HepG2 (cell line): Measurements from ENCODE around the gene BCL2L1. TPM values are rescaled to one million over a fixed set of nuclear protein-coding genes. Genes with fewer than 3 reads are reported as not detected.

Experiments
- CBFB ChIP-seq: sonication (generic); formaldehyde crosslinking; IDR thresholded peaks from 2 replicates; pipeline ENCODE4 v1.4.0; 2020; ENCODE audit warnings: missing genetic modification reagents
- ELF4 ChIP-seq: sonication (generic); formaldehyde crosslinking; IDR thresholded peaks from 2 replicates; pipeline ENCODE4 v1.5.0; 2020; ENCODE audit warnings: missing genetic modification reagents, mild to moderate bottlenecking, moderate library complexity, borderline replicate concordance
- GABPA ChIP-seq, 2 experiments: IDR thresholded peaks; 2 replicates each; pipeline ENCODE4 v1.6.1; 2011 to 2016; ENCODE audit warnings: low read depth in 2 of 2, low read length in 1 of 2, missing biosample characterization in 1 of 2, missing genetic modification characterization in 1 of 2
- HOXD1 ChIP-seq: sonication (generic); formaldehyde crosslinking; IDR thresholded peaks from 2 replicates; pipeline ENCODE4 v1.5.0; 2020; ENCODE audit warnings: missing genetic modification reagents
- KAT7 ChIP-seq: IDR thresholded peaks from 2 replicates; pipeline ENCODE4 v1.6.1; 2018; ENCODE audit warnings: borderline replicate concordance, missing compliant biosample characterization
- LCORL ChIP-seq, 2 experiments: fragments of 450-650 bp in 1 of 2; sonication (generic) in 1 of 2; formaldehyde crosslinking in 1 of 2; IDR thresholded peaks; 2 replicates each; pipeline versions ENCODE4 v1.5.0 to v1.6.1; 2017 to 2020; ENCODE audit warnings: antibody characterized with exemption in 1 of 2, missing genetic modification reagents in 1 of 2
- NR2F2 ChIP-seq: IDR thresholded peaks from 2 replicates; pipeline ENCODE4 v1.6.1; 2012; ENCODE audit warnings: low read depth, inconsistent platforms, borderline replicate concordance
- PAF1 ChIP-seq: IDR thresholded peaks from 2 replicates; pipeline ENCODE4 v1.6.1; 2016; ENCODE audit warnings: missing genetic modification reagents, missing compliant biosample characterization
- RAD21 ChIP-seq: fragments of 450-650 bp; formaldehyde crosslinking; IDR thresholded peaks from 2 replicates; pipeline ENCODE4 v1.5.0; 2020; ENCODE audit warnings: mild to moderate bottlenecking
- SALL2 ChIP-seq: sonication (generic); formaldehyde crosslinking; IDR thresholded peaks from 2 replicates; pipeline ENCODE4 v1.8.1; 2023; ENCODE audit warnings: mild to moderate bottlenecking, missing genetic modification reagents, inconsistent platforms
- SIN3A ChIP-seq: IDR thresholded peaks from 2 replicates; pipeline ENCODE4 v1.6.1; 2011; ENCODE audit warnings: low read depth, mild to moderate bottlenecking, control low read depth, low read length, borderline replicate concordance
- TRIM24 ChIP-seq: sonication (generic); formaldehyde crosslinking; IDR thresholded peaks from 2 replicates; pipeline ENCODE4 v1.8.0; 2022; ENCODE audit warnings: mild to moderate bottlenecking, missing genetic modification reagents
- ZFP37 ChIP-seq: sonication (generic); formaldehyde crosslinking; IDR thresholded peaks from 2 replicates; pipeline ENCODE4 v1.4.0; 2020; ENCODE audit warnings: missing genetic modification reagents, borderline replicate concordance
- ZNF12 ChIP-seq: sonication (generic); formaldehyde crosslinking; IDR thresholded peaks from 2 replicates; pipeline ENCODE4 v1.5.0; 2020; ENCODE audit warnings: missing genetic modification reagents
- ZNF343 ChIP-seq: sonication (generic); formaldehyde crosslinking; IDR thresholded peaks from 2 replicates; pipeline ENCODE4 v1.4.0; 2020; ENCODE audit warnings: mild to moderate bottlenecking, missing genetic modification reagents
- ZNF543 ChIP-seq: sonication (generic); formaldehyde crosslinking; IDR thresholded peaks from 2 replicates; pipeline ENCODE4 v1.4.0; 2020; ENCODE audit warnings: mild to moderate bottlenecking, missing genetic modification reagents
- ZNF549 ChIP-seq: sonication (generic); formaldehyde crosslinking; IDR thresholded peaks from 2 replicates; pipeline ENCODE4 v1.5.0; 2020; ENCODE audit warnings: missing genetic modification reagents
- ZNF75D ChIP-seq: sonication (generic); formaldehyde crosslinking; IDR thresholded peaks from 2 replicates; pipeline ENCODE4 v1.8.1; 2023; ENCODE audit warnings: missing genetic modification reagents, mild to moderate bottlenecking, borderline replicate concordance
- ZNF83 ChIP-seq: sonication (generic); formaldehyde crosslinking; IDR thresholded peaks from 2 replicates; pipeline ENCODE4 v1.4.0; 2020; ENCODE audit warnings: missing genetic modification reagents, mild to moderate bottlenecking, borderline replicate concordance
- ZSCAN12 ChIP-seq: sonication (generic); formaldehyde crosslinking; IDR thresholded peaks from 2 replicates; pipeline ENCODE4 v1.9.0; 2021; ENCODE audit warnings: mild to moderate bottlenecking, missing genetic modification reagents
- polyA plus RNA-seq, 8 experiments: library from polyadenylated mRNA; depleted of rRNA in 3 of 8; stranded (reverse) in 7 of 8; unstranded in 1 of 8; fragments of >200 nt; fragmentation: Illumina TruSeq in 4 of 8; extraction: Trizol in 4 of 8; gene quantifications; 2 replicates each; pipeline versions ENCODE4 v1.2.1 to v1.2.3, GENCODE V29; 2011 to 2016; ENCODE audit warnings: low read depth in 4 of 8, missing spikeins in 1 of 8, mixed read lengths in 1 of 8; ENCODE audit not compliant: insufficient read depth in 1 of 8
- total RNA-seq, 5 experiments: library from RNA; depleted of rRNA; stranded (reverse); fragments of >200 nt; fragmentation: Illumina TruSeq; extraction: Trizol; gene quantifications; 2 replicates each; pipeline ENCODE4 v1.2.3, GENCODE V29; 2016; ENCODE audit warnings: low read depth in 1 of 5
- TF ChIP-seq, protein P1 (sequence below): sonication (generic); formaldehyde crosslinking; IDR thresholded peaks from 2 replicates; pipeline ENCODE4 v1.5.0; 2020; ENCODE audit warnings: mild to moderate bottlenecking, missing genetic modification reagents, borderline replicate concordance
- TF ChIP-seq, protein P2 (sequence below): sonication (generic); formaldehyde crosslinking; IDR thresholded peaks from 2 replicates; pipeline ENCODE4 v1.5.1; 2020; ENCODE audit warnings: missing genetic modification reagents, mild to moderate bottlenecking, borderline replicate concordance
- TF ChIP-seq, protein P3 (sequence below): sonication (generic); formaldehyde crosslinking; IDR thresholded peaks from 2 replicates; pipeline ENCODE4 v1.9.0; 2021; ENCODE audit warnings: missing genetic modification reagents, borderline replicate concordance

BCL2L1 gene
- total and polyA plus RNA-seq, 2 of the 13 experiments (the other 11 are each of a cell fraction or from before 2014, with no cell fraction given): 164 to 258 TPM

DNA sequence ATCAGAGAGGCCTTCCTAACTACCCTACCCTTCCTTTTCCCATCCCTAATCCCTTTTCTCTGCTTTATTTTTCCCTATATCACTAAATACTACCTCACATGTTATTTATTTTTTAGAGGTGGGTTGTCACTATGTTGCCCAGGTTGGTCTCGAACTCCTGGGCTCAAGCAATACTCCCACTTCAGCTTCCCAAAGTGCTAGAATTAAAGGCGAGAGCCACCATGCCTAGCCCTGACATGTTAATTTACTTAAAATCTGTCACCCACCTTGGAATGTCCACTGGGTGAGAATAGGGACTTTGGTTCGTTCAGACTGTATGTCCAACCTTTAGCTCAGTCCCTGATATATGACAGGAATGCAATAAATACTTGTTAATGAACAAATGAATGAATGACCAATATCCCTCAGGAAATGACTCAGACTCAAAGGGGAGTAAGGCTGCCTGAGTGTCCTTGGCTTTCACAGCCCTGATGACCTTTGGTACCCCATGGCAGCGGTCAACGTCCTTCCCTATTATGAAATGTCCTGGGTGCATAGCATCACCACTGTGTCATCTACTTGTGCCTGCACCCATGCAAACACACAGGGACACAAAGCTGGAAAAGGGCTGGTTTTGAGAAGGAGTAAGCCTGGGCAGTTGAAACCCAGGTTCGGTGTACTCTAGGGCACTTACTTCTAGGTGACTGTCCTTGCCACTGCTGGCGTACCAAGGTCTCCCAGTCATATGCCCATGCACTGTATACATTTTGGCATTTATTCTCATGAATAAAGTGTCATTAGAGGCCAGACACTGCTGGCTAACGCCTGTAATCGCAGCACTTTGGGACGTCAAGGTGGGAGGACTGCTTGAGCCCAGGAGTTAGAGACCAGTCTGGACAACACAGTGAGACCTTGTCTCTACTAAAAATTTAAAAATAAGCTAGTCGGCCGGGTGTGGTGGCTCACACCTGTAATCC, 26.5 kb downstream of the BCL2L1 start (continued):
- TF ChIP-seq ZSCAN12 (CRISPR knock-in tag) (no peak), TRIM24 (peak; percentile 97), GABPA (IDR thresholded peaks at IDR 0.05; ENCODE audit: low read depth, low read length) (no peak), GABPA (CRISPR knock-in tag; IDR thresholded peaks at IDR 0.05; ENCODE audit: low read depth) (peak; percentile 73), CBFB (peak; percentile 95), KAT7 (CRISPR knock-in tag) (peak; percentile 85; the same call in 1 of the 2 replicates), LCORL (IDR thresholded peaks at IDR 0.05) (peak; percentile 37; the same call in 1 of the 2 replicates), LCORL (CRISPR knock-in tag; IDR thresholded peaks at IDR 0.05) (peak; percentile 99), SALL2 (peak; percentile 95; the same call in 1 of the 2 replicates), ZNF12 (peak; percentile 90), NR2F2 (peak; percentile 96), HOXD1 (CRISPR knock-in tag) (peak; percentile 93), ELF4 (CRISPR knock-in tag) (no peak), ZNF549 (CRISPR knock-in tag) (no peak), SIN3A (peak; percentile 58; the same call in 1 of the 2 replicates), ZNF83 (CRISPR knock-in tag) (no peak), ZNF543 (no peak), ZNF343 (CRISPR knock-in tag) (no peak), PAF1 (0 out of 2 replicates have a peak, but pooled peaks have one; percentile 62), ZNF75D (no peak), RAD21 (CRISPR knock-in tag) (peak; percentile 55), ZFP37 (CRISPR knock-in tag) (peak; percentile 89)
- TF ChIP-seq, protein P1, sequence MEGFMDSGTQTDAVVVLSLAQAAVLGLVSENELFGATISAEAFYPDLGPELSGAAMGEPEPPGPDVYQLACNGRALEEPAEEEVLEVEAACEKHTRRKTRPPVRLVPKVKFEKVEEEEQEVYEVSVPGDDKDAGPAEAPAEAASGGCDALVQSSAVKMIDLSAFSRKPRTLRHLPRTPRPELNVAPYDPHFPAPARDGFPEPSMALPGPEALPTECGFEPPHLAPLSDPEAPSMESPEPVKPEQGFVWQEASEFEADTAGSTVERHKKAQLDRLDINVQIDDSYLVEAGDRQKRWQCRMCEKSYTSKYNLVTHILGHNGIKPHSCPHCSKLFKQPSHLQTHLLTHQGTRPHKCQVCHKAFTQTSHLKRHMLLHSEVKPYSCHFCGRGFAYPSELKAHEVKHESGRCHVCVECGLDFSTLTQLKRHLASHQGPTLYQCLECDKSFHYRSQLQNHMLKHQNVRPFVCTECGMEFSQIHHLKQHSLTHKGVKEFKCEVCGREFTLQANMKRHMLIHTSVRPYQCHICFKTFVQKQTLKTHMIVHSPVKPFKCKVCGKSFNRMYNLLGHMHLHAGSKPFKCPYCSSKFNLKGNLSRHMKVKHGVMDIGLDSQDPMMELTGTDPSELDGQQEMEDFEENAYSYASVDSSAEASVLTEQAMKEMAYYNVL (CRISPR knock-in tag): peak; percentile 98
- TF ChIP-seq, protein P2, sequence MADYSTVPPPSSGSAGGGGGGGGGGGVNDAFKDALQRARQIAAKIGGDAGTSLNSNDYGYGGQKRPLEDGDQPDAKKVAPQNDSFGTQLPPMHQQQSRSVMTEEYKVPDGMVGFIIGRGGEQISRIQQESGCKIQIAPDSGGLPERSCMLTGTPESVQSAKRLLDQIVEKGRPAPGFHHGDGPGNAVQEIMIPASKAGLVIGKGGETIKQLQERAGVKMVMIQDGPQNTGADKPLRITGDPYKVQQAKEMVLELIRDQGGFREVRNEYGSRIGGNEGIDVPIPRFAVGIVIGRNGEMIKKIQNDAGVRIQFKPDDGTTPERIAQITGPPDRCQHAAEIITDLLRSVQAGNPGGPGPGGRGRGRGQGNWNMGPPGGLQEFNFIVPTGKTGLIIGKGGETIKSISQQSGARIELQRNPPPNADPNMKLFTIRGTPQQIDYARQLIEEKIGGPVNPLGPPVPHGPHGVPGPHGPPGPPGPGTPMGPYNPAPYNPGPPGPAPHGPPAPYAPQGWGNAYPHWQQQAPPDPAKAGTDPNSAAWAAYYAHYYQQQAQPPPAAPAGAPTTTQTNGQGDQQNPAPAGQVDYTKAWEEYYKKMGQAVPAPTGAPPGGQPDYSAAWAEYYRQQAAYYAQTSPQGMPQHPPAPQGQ: peak; percentile 99; the same call in 1 of the 2 replicates
- TF ChIP-seq, protein P3, sequence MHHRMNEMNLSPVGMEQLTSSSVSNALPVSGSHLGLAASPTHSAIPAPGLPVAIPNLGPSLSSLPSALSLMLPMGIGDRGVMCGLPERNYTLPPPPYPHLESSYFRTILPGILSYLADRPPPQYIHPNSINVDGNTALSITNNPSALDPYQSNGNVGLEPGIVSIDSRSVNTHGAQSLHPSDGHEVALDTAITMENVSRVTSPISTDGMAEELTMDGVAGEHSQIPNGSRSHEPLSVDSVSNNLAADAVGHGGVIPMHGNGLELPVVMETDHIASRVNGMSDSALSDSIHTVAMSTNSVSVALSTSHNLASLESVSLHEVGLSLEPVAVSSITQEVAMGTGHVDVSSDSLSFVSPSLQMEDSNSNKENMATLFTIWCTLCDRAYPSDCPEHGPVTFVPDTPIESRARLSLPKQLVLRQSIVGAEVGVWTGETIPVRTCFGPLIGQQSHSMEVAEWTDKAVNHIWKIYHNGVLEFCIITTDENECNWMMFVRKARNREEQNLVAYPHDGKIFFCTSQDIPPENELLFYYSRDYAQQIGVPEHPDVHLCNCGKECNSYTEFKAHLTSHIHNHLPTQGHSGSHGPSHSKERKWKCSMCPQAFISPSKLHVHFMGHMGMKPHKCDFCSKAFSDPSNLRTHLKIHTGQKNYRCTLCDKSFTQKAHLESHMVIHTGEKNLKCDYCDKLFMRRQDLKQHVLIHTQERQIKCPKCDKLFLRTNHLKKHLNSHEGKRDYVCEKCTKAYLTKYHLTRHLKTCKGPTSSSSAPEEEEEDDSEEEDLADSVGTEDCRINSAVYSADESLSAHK (CRISPR knock-in tag): 0 out of 2 replicates have a peak, but pooled peaks have one; percentile 8
